ENCODE measurements around the gene HDAC11. TPM values are rescaled to one million over a fixed set of nuclear protein-coding genes. Genes with fewer than 3 reads are reported as not detected.

The HDAC11 gene
- total and polyA plus RNA-seq, 2 donors (not counting 1 experiment from before 2014, with no cell fraction given), result 5.2 to 23.1 TPM

DNA sequence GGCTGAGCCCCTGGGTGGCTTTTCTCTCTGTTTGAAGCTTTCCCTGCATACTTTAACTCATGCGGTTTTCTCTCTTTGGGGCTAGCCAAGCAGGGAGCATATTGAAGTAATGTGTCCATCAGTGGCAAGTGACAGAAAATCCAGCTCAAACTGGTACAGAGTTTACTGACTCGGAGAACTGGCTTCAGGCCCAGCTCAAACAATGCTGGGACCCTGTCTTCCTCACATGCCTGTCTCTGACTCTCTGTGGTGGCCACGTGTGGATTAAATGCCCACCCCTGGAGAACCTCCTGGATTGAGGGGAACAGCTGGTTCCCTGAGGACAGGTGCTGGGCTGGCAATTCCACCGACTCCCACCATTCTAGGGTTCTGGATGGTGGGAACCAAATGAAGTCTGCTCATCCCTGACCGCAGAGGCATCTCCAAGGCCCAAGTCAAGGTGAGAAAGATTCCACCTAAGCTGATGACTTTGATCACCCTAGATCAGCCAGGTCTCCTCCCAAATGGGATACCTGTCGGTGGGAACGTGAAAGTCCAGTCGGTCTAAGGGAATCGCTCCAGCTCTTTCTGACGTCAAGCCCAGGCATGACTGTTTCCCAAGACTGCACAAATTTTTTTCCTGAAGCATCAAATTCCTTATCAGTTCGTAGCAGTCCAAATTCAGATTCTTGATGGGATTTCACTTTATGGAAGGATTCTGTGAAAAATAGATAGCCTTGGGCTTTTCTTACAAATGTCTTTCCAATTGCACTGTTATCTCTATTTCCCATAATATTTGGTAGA, 16.3 kb upstream of the HDAC11 start:
- no peaks in the 10 kb centered on the region for H4K20me1 ChIP-seq (ENCODE audit: control insufficient read depth, extremely low read depth, insufficient read depth, low read length)
- H3K4me3 ChIP-seq (replicated peaks in 1 of 4; ENCODE audit: control extremely low read depth in 1 of 4, insufficient read depth in 1 of 4, low read depth in 3 of 4, low read length in 4 of 4), result no peak overlapping the region
- H2AFZ ChIP-seq (ENCODE audit: low read length), result no peak overlapping the region
- peaks cover 3% of the 10 kb centered on the region for H3K27me3 ChIP-seq (ENCODE audit: control insufficient read depth, insufficient read depth, low read length)
- TF ChIP-seq, protein P1, sequence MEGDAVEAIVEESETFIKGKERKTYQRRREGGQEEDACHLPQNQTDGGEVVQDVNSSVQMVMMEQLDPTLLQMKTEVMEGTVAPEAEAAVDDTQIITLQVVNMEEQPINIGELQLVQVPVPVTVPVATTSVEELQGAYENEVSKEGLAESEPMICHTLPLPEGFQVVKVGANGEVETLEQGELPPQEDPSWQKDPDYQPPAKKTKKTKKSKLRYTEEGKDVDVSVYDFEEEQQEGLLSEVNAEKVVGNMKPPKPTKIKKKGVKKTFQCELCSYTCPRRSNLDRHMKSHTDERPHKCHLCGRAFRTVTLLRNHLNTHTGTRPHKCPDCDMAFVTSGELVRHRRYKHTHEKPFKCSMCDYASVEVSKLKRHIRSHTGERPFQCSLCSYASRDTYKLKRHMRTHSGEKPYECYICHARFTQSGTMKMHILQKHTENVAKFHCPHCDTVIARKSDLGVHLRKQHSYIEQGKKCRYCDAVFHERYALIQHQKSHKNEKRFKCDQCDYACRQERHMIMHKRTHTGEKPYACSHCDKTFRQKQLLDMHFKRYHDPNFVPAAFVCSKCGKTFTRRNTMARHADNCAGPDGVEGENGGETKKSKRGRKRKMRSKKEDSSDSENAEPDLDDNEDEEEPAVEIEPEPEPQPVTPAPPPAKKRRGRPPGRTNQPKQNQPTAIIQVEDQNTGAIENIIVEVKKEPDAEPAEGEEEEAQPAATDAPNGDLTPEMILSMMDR (conservative IDR thresholded peaks at IDR 0.05 in 1 of 2, IDR thresholded peaks at IDR 0.05 in 1 of 2; ENCODE audit: low read depth in 1 of 2, low read length in 2 of 2), result no peak
- TF ChIP-seq EZH2 (IDR thresholded peaks at IDR 0.05; ENCODE audit: low read length, missing control alignments), result no peak
- H3K9me3 ChIP-seq (ENCODE audit: control insufficient read depth, insufficient read depth, low read depth, low read length), result no peaks in the 10 kb centered on the region
- H3K27ac ChIP-seq (ENCODE audit: insufficient read depth, low read length), result no peak overlapping the region
- H3K4me2 ChIP-seq (ENCODE audit: extremely low read depth, insufficient read depth, low read length), result no peak overlapping the region
- no peak overlapping the region for H3K9ac ChIP-seq (ENCODE audit: insufficient read depth, low read length)
- no peaks in the 10 kb centered on the region for H3K36me3 ChIP-seq (ENCODE audit: control insufficient read depth, insufficient read depth, low read length)
- no peak for DNase-seq (ENCODE audit: low read depth in 2 of 2)
- no peaks in the 10 kb centered on the region for H3K4me1 ChIP-seq (ENCODE audit: control insufficient read depth, extremely low read depth, insufficient read depth, low read length)
- H3K79me2 ChIP-seq (ENCODE audit: control insufficient read depth, insufficient read depth, low read length), result no peaks in the 10 kb centered on the region

DNA sequence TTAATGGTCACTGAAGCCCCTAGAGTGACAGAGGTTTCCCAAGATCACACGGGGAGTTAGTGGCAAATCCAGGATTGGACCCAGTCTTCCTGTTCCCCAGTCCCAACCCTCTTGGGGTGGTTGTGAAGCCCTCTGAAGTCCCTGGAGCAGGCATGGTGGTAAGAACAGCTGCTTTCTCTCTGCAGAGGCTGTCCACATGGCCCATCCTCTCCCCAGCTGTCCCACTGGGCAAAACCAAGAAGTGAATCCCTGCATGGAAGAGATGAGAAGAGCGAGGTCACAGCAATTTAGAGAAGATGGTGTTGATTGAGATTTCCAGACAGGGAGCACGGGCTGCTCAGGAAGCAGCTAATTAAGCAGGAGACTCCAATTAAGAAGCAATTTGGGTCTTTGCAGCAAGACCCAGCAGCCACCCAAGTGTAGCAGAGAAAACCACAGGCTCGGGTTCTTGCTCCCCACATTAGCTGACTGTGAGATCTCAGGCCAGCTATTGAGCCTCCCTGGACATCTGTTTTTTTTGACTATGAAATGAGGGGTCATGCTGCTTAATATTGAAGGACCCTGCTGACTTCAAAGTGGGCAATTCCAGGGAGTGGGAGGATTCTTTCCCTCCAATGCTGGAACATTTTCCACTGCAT, 14.8 kb upstream of the HDAC11 start:
- no peak overlapping the region for H3K9ac ChIP-seq (ENCODE audit: insufficient read depth, low read length)
- no peak overlapping the region for H3K4me3 ChIP-seq (replicated peaks in 1 of 4; ENCODE audit: control extremely low read depth in 1 of 4, insufficient read depth in 1 of 4, low read depth in 3 of 4, low read length in 4 of 4)
- H3K27ac ChIP-seq (ENCODE audit: insufficient read depth, low read length), result no peak overlapping the region
- DNase-seq (ENCODE audit: low read depth in 2 of 2), result no peak
- no peaks in the 10 kb centered on the region for H3K36me3 ChIP-seq (ENCODE audit: control insufficient read depth, insufficient read depth, low read length)
- no peaks in the 10 kb centered on the region for H4K20me1 ChIP-seq (ENCODE audit: control insufficient read depth, extremely low read depth, insufficient read depth, low read length)
- H3K79me2 ChIP-seq (ENCODE audit: control insufficient read depth, insufficient read depth, low read length), result no peaks in the 10 kb centered on the region
- H3K9me3 ChIP-seq (ENCODE audit: control insufficient read depth, insufficient read depth, low read depth, low read length), result no peaks in the 10 kb centered on the region
- no peaks in the 10 kb centered on the region for H3K4me1 ChIP-seq (ENCODE audit: control insufficient read depth, extremely low read depth, insufficient read depth, low read length)
- no peak for TF ChIP-seq EZH2 (IDR thresholded peaks at IDR 0.05; ENCODE audit: low read length, missing control alignments)
- TF ChIP-seq, protein P1 (conservative IDR thresholded peaks at IDR 0.05 in 1 of 2, IDR thresholded peaks at IDR 0.05 in 1 of 2; ENCODE audit: low read depth in 1 of 2, low read length in 2 of 2), result no peak
- H3K27me3 ChIP-seq (ENCODE audit: control insufficient read depth, insufficient read depth, low read length), result peaks cover 3% of the 10 kb centered on the region
- H3K4me2 ChIP-seq (ENCODE audit: extremely low read depth, insufficient read depth, low read length), result no peak overlapping the region
- no peak overlapping the region for H2AFZ ChIP-seq (ENCODE audit: low read length)

DNA sequence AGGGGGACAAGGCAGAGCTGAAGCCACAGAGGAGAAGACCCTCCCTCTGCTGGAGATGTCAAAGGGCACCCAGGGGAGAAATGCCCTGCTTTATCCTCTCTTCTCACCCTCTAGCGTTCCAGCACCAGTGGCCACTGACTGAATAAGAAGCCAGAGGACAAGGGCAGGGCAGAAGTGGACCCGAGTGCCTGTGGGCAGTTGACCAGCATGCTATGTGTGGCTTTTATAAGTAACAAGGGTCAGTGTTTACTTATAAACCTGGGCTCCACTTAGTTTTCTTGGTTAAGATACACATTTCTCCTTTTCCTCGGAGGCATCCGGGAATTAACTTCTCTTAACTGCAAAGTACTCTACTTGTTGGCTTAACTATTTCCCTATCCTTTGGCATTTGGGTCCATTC, 13.3 kb upstream of the HDAC11 start:
- Histone ChIP-seq H3K79me2 (ENCODE audit: control insufficient read depth, insufficient read depth, low read length) (no peaks in the 10 kb centered on the region), H3K4me1 (ENCODE audit: control insufficient read depth, extremely low read depth, insufficient read depth, low read length) (no peaks in the 10 kb centered on the region), H3K27ac (ENCODE audit: insufficient read depth, low read length) (no peak overlapping the region), H3K4me2 (ENCODE audit: extremely low read depth, insufficient read depth, low read length) (no peak overlapping the region), H3K36me3 (ENCODE audit: control insufficient read depth, insufficient read depth, low read length) (no peaks in the 10 kb centered on the region), H3K9me3 (ENCODE audit: control insufficient read depth, insufficient read depth, low read depth, low read length) (no peaks in the 10 kb centered on the region), H3K9ac (ENCODE audit: insufficient read depth, low read length) (no peak overlapping the region), H3K4me3 (replicated peaks in 1 of 4; ENCODE audit: control extremely low read depth in 1 of 4, insufficient read depth in 1 of 4, low read depth in 3 of 4, low read length in 4 of 4) (no peak overlapping the region), H3K27me3 (ENCODE audit: control insufficient read depth, insufficient read depth, low read length) (peaks cover 3% of the 10 kb centered on the region), H4K20me1 (ENCODE audit: control insufficient read depth, extremely low read depth, insufficient read depth, low read length) (no peaks in the 10 kb centered on the region), H2AFZ (ENCODE audit: low read length) (no peak overlapping the region)
- DNase-seq (ENCODE audit: low read depth in 2 of 2), result no peak
- TF ChIP-seq EZH2 (IDR thresholded peaks at IDR 0.05; ENCODE audit: low read length, missing control alignments), result no peak
- TF ChIP-seq, protein P1 (conservative IDR thresholded peaks at IDR 0.05 in 1 of 2, IDR thresholded peaks at IDR 0.05 in 1 of 2; ENCODE audit: low read depth in 1 of 2, low read length in 2 of 2), result no peak

Measured in fibroblast of lung (primary cell).